ENCODE results near the gene PRKCZ.
A peak's percentile ranks its signal among the peaks of the same experiment; 100 is the strongest.
"Not testable (repeated sequence)": the region's sequence is repeated elsewhere in the genome, so short reads cannot be mapped to it uniquely, and the experiment has no call there.

PRKCZ gene

DNA sequence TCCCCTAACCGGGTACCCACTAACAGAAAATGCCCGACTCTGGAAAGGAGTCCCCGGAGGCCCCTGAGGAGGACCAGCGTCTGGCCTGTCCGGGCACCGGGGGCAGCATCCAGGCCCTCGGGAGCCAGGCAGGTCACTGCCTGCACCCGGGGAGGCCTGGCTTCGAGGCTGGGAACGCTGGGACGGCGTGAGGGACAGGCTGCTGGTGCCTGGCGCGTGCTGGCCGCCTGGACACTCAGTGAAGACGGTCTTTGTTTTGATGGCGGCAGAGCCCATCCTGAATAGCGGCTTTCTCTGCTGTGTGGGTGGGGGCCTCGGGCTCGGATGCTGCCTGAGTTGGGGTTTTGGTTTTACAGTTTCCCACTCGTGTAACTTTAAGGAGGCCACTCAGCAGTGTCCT, 37.6 kb downstream of the PRKCZ start:
- ATAC-seq (no peak), DNase-seq (no peak)

DNA sequence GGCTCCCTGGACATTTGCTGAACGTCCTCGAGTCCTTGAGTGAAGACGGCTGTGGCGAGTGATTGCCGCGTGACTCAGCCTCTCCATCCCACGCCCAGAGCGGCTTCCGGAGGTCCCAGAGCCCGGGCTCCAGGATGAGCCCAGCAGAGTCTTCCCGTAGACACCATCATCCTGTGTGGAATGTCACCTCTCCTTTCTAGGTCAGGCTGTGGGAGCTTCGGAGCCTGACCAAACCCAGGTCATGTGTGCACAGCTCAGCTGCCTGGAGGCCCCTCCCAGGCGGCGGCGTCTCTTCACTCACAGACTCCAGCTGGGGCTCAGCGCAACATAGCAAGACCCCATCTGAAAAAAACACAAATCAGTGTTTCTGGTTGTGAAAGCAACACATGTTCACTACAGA, 38.2 kb downstream of the PRKCZ start:
- ATAC-seq, result no peak
- no peak for DNase-seq

DNA sequence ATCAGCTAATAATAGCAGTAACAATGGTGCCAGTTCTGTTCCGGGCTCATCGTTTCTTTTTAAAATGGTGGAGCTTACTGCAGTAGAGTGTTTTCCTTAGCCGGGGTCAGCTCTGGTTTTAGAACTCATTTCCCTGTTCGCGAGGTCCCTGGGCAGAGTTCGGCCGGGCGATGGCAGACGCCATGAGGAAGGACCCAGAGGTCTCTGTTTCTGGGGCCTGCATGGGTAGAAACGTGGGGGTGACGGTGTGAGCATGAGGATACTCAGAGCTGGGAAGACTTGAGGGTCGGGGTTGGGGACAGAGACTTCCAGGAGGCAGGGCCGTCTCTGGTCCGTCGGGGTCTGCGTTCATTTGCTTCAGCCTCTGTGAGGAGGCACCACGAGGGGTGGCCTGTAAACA, 38.8 kb downstream of the PRKCZ start:
- ATAC-seq, result no peak
- no peak for DNase-seq

DNA sequence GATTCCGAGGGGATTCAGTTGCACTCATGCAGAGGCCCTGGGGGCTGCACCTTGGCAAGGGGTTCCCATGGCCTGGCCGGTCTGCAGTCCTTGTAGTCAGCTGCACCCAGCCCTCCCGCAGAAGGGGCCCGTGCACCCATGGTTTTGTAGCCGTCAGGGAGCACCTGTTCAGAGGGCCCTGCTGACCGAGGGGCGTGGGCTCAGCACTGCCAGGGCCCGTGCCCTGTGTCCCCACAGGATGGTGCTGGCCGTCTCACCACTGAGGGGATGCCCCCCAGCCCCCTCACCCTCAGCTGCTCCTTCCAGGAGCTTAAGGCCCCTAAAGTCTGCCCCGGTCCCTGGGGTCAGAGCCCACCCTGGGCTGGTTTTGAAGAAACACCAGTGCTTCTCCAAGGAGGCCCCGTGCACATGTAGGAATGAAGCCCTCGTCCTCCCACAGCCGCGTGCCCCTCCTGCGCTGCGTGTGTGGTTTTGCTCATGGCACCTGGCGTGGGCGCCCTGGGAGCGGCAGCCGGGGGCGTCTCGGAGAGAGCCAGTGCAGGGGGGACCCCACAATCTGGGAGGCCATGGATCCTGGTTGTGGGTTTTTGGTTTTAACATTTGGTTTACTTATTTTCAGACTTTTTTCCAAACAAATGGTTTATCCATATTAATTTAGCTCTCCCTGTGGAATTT, 40.1 kb downstream of the PRKCZ start:
- DNase-seq (no peak), ATAC-seq (no peak)

DNA sequence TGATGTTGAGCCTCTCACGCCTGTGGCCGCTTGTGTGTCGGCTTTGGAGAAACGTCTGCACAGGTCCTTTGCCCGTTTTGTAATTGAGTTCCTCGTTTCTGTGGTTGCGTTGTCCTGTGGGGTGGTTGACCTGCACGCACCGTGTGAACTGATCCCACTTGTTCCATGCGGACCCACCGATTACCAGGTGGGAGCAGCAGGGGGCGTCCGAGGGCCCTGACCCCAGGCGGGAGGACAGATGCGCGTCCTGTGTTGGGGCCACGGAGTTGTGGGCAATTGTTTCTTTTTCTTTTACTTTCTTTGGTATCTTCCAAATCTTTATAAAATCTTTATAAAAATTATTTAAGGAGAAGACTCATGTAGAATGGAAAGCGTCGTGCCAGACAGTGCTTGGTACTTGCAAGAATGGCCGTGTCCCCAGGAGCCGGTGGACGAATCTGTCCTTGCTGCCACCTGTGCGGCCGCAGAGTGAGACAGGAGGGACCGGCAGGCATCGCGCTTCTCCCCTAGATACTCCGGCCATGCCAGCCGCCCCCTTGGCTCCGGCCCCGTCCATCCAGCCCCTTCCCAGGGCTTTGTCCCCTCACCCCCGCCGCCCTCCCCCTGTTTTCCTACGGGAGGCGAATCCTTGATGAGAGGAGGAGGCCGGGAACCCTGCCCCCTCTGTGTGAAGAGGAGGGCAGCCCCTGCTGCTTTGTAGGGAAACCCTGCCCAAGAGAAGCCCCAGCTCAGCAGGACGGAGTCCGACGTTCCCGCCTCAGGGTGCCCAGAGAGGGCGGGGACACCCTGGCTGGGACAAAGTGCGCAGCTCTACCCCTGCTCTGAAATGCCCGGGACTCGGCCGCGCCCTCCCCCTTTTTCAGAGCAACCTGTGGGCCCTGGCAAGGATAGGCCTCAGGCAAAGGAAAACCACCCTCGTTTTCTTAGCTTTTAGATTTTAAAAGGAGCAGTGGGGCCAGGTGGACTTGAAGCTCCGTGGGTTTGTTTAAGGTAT, 41.7 kb downstream of the PRKCZ start:
- ATAC-seq, result peak; percentile 44

DNA sequence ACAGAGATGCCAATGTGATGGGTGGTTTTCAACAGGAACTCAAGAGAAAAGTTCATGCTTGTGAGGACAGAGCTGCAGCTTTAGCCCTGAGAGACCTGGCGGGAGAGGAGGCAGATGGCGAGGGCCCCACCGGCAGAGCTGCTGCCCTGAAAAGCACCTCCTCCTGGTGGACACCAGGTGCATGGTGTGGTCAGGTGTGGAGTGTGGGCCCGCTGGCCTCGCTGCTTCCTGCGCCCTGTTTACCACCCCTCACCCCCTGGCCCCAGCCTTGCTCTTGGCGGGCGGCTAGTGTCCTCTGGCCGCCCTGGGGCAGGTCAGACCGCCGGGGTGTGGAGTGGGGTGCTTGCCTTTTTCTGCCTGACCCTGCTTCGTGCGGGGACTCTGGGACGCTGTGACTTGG, 42.8 kb downstream of the PRKCZ start:
- ATAC-seq, result no peak
- no peak for DNase-seq

More for the DNA sequence above, 41.7 kb downstream of the PRKCZ start:
- DNase-seq, result peak; percentile 75

DNA sequence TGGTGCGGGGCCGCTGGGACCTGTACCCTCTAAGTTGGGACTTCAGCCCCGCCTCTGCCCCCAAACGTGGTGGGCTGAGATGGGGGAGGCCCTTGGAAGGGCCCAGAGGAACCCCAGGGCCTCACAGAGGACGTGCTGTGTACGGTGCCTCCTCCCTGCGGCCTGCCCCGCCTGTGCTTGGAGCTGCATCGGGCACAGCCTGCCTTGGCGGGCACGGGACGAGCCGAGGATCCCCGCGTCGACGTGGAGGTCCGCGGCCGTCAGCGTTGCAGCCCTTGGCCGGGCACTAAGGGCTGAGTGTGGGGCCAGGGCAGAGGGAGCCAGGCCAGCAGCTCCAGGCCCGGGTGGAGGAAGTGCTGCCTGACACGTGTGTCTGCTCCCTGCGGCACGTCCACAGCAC, 43.4 kb downstream of the PRKCZ start:
- DNase-seq, result no peak
- ATAC-seq, result no peak

DNA sequence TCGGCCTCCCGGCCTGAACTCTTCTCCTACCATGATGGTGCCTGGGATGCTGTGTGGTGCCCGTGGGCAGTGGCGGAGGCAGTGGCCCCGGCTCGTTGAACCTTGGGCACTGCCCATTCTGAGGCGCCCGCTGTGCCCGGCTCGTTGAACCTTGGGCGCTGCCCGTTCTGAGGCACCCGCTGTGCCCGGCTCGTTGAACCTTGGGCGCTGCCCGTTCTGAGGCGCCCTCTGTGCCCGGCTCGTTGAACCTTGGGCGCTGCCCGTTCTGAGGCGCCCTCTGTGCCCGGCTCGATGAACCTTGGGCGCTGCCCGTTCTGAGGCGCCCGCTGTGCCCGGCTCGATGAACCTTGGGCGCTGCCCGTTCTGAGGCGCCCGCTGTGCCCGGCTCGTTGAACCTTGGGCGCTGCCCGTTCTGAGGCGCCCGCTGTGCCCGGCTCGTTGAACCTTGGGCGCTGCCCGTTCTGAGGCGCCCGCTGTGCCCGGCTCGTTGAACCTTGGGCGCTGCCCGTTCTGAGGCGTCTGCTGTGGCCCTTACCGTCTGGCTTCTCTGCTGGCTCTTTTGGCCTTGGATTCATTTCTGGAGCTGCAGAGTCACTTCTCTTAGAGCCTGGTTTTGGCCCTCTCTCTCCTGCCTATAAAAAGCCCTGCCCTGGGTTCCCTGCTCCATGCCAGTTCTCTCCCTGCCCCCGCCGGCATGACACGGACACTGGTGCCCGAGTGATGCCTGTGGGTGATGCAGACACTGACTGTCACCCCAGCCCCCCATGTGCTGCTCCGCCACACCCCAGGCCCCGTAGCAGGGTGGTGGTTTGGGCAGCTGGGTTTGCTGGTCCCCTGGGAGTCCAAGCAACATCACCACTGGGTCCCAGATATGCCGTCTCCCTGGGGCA, 44.3 kb downstream of the PRKCZ start:
- ATAC-seq, DNase-seq: not testable (repeated sequence)

DNA sequence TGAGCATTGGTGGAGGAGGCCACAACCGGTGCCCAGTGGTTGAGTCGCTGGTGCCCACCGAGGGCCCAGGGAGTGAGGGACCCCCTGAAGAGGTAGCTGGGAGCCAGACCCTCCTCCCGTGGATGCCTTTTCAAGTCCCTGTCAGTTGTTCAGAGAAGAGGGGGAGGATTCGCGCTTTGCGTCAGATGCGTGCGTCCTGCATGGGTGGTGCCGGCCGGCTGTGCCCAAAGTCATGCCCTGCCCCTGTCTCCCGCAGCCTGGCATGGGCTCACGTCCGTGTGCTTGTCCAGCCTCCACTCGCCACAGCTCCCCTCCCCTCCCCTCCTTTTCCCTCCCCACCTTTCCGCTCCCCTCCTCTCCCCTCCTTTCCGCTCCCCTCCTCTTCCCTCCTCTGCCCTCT, 45.2 kb downstream of the PRKCZ start:
- DNase-seq (no peak), ATAC-seq (no peak)

DNA sequence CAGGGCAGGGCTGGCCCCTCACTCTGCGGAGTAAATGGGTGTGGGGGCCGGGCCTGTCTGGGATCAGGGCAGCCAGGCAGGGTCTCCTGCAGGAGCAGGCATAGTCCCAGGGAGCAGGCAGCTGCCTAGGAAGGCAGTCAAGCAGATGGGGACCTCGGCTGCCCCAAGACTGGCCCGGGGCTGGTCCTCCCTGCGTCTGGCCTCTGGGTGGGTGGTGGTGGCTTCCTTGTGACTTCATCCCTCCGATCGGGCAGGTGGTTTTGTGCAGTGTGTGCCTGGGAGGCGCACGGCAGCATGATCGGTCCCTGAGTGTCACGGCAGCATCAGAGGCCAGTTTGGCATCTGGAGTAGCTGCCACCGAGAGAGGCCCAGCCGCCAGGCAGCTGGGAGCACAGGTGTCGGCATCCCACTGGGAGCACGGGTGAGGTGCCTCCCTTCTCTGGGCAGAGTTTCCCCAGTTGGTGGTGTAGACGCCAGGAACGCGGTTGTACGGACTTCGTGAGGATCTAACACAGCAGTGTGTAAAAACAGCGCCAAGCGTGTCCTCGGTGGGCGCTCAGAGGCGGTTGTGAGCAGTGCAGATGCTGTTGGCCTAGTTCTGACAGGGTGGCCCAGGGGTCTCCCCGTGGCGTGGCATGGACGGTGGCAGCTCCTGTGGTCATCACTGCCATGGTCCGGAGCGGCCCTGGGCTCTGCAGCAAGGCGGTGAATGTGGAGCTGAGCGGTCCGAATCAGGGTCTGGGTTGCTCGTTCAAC, 45.9 kb downstream of the PRKCZ start:
- no peak for DNase-seq

DNA sequence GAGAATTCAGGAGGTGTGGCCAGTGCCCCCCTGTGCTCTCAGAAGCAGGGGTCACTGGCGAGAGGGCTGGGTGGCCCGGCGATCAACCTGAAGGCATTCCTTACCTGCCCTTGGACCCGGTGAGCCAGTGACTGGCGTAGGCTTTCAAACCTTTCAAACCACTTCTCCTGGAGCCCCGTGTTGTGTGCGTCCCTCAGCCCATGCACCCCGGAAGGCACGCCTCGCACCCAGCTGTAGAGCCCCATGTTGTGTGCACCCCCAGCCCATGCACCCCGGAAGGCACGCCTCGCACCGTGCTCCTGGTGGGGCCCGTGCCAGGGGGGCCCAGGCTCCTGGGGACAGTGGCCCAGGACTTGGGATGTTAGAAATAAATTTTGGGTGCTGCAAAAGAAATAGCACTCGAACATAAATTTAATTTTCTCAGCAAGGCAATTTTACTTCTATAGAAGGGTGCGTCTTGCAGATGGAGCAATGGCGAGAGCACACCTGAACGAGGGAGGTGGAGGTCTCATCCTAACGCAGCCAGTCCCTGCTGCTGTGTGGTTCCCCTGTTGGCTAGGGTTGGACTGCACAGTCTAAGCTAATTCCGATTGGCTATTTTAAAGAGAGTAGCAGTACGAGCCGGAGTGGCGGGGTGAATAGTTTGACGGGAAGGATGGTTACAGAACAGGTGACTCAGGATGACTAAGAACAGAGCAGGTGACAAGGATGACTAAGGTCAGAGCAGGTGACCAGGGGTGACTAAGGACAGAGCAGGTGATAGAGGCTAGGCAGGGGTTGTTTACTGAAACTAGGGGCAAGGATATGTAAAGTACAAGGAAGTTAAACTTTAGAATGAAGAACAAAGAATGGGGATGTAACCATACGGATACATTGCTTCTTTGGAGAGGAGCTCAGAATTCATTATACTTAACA, 47.4 kb downstream of the PRKCZ start:
- no peak for DNase-seq
- no peak for ATAC-seq

More for the DNA sequence above, 45.9 kb downstream of the PRKCZ start:
- ATAC-seq, result no peak

DNA sequence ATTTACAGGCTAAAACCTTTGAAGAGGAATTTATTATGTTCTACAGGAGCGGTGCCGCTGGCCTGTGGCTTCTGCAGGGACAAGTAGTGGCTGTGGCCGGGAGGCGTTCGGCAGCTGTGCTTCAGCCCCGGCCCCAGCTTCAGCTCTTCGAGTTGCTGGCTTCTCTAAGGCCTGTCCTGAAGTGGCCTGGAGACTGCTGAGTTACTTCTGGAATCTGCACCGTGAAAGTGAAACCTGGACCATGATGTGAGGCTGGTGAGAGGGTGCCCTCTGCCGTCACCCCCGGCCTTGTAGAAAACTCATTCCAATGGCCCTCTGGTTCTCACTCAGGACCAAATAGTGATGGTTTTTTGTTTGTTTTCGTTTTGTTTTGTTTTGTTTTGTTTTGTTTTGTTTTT, 48.1 kb downstream of the PRKCZ start:
- ATAC-seq, result no peak
- no peak for DNase-seq

DNA sequence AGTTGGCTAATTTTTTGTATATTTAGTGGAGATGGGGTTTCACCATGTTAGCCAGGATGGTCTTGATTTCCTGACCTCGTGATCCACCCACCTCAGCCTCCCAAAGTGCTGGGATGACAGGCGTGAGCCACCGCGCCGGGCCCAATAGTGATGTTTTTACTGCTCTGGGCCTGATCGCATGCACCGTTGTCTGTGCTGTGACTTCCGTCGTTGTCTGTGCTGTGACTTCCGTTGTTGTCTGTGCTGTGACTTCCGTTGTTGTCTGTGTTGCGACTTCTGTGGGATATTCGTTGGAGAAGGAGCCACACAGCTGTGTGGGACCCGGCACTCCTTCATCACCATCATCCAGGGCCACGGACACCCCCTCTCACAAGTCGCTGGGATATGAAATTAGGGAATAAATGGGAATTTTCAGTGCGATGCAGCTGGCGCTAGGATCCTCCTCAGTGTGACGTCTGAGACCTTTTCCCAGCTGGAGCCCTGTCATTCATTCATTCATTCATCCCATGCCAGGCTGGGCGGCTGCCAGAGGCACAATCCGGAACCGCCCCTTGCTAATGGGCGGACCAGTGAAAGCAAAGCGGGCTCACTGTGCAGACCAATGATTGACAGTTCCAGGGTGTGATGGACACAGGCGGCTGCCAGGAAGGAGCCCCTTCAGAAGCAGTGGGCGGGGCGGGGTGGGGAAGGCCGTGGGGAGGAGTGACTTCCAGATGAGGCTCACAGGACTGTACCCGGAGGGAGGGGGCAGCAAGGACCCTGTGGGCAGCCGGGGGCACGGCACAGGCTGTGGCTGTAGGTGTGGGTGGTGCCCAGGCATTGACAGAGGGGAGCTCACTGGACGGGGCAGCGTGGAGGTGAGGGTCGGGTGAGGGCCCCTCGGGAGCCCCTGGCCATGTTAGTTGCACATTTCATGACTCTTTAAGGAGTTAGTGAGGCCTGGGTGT, 48.9 kb downstream of the PRKCZ start:
- no peak for DNase-seq

DNA sequence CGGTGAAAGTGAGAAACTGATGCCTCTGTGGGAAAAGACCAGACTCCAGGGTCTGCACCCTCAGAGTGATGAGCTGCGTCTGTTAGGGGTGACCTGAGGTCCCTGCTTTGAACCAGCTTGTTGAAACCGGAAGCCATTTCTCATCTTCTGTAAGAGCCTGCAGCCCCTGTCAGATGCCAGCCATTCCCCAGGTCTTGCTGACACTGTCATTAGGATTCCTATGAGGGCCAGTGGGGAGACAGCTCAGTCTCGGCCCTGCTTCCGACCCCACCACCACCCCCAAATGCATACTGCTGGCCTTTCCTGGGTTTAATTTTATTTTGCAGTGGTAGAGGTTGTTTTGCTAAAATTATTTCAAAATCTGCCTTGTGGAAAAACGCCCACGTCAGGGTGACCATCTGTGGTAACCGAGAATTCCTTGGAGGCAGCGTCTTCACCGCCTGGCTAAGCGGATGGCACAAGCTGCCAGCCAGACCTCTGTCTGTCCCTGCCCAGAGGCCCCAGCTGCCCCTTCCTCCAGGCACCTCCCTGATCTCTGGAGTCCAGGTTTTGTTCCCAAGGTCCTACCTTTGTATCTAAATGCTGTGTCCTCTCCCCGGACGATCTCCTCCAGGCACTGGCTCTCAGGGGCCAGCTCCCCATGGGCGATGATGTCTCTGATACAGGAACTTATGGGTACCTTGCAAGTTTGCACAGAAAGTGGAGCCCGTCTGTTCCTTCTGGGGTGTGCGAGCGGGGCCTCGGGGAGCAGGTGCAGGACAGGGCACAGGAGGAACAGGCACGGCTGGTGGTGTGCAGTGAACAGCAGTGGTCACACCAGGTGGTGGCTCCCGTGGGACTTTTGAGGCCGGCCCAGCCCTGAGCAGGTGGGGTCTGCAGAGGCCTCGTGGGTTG, 49.9 kb downstream of the PRKCZ start:
- ATAC-seq, result no peak

More for the DNA sequence above, 48.9 kb downstream of the PRKCZ start:
- ATAC-seq, result no peak

DNA sequence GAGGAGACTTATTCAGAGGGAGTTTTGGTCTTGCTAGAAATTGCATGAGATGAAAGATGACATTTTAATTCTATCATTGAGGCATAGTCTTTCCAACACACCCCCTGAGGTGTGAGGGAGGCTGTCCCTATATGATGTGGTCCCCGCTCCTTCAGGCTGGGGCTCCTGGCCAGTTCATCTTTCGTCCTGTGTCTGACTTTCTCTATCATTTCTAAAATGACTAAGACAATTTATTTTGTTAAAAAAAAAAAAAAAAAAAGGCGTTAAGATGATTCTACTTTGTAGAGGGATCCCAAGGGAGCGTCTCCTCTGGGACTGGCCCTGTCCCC, 50.5 kb downstream of the PRKCZ start:
- ATAC-seq, result no peak
- no peak for DNase-seq

More for the DNA sequence above, 49.9 kb downstream of the PRKCZ start:
- DNase-seq, result no peak

DNA sequence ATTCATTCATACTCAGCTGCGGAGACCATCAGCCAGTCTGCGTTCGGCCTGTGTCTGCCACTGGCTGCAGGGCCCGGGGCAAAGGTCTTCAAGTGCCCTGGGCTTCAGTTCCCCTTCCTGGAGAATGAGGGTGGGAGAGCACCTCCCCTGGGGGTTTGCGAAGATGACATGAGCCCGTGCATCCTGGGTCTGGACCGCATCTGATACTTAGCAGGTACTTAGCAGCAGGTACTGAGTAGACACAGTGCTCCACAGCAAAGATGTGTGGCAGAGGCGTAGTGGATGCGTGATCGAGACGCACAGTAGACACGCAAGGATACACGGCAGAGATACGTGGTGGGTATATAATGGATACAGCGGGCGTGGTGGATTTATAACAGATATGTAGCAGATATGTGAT, 51.3 kb downstream of the PRKCZ start:
- ATAC-seq (no peak), DNase-seq (no peak)

DNA sequence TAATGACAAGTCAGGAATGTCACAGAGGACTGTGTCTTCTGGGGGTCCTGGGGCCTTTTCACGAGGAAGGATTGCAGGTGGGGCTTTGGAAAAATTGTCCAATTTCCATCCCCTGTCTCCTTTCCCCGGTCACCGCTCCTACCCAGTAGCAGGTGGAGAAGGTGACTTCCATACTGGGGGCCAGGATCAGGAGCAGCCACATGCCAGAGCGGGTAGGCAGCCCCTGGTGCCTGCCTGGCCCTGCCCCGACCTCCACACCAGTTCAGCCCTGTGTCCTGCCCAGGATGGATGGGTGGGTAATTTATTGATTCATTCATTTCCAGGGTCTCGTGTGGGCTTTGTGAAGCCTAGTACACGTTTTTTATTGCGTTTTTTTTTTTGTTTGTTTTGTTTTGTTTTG, 51.7 kb downstream of the PRKCZ start:
- ATAC-seq (no peak), DNase-seq (no peak)

DNA sequence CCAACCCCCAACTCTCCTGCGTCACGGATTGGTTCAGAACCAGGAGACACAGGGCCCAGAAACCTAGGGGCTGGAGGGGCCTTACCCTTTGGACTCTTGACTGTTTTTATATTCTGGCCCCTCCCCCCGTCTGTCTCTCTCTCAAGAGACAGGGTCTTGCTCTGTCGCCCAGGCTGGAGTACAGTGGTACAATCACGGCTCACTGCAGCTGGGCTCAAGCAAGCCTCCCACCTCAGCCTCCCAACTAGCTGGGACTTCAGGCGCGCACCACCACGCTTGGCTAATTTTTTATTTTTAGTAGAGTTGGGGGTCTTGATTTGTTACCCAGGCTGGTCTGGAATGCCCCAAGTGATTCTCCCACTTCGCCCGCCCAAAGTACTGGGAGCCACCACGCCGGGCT, 52.5 kb downstream of the PRKCZ start:
- ATAC-seq, result no peak
- DNase-seq, result no peak

Data from stimulated activated naive CD8-positive, alpha-beta T cell treated with anti-CD3 and anti-CD28 coated beads, Interleukin-15, Interleukin-2, amounts not matched to agents 100 U/mL and 50 U/mL, for 24 hours (primary cell).